HepG2 (cell line): ENCODE results near the gene STIM1. TPM values are rescaled to one million over a fixed set of nuclear protein-coding genes. Genes with fewer than 3 reads are reported as not detected.

ENCODE experiments used
- ATAC-seq: fragments of 200-7000 bp; cut with Tn5 transposase; 3 replicates; pipeline ENCODE4 v1.9.1; 2020; ENCODE audit warnings: mild to moderate bottlenecking, moderate library complexity
- BruUV-seq: library from RNA; stranded (reverse); fragments of 400-500 nt; replicated peaks from 2 replicates; lab custom pipeline; 2021; lab: Mats Ljungman, UMichigan
- CTCF ChIA-PET: fragments of 300-600 bp; formaldehyde crosslinking; extraction: SDS; loops from one replicate; lab custom pipeline; 2021; ENCODE audit warnings: low total read pairs, inconsistent platforms, low intra/inter-chr PET ratio; lab: Yijun Ruan, JAX
- POLR2A ChIA-PET: fragments of 350-600 bp; sonication (Branson Sonifier 250); formaldehyde crosslinking; loops from one replicate; lab custom pipeline; 2020; ENCODE audit warnings: antibody characterized with exemption, inconsistent platforms; lab: Yijun Ruan, JAX
- DNase-seq: peaks from one replicate; pipeline ENCODE4 v3.0.0-alpha.2; 2015; ENCODE audit warnings: low spot score
- FAIRE-seq: peaks from 3 replicates; lab custom pipeline; 2011; peaks lifted over from hg19 to GRCh38; lab: Jason Lieb, UNC
- H2AFZ ChIP-seq: one replicate; pipeline ENCODE4 v1.6.1; 2011; ENCODE audit warnings: low read length, inconsistent platforms
- H3K27ac ChIP-seq: fragments of 300-600 bp; 3 replicates; pipeline ENCODE4 v1.8.0; 2011; ENCODE audit warnings: mixed run types, mild to moderate bottlenecking, mixed read lengths, low read length, inconsistent platforms; ENCODE audit not compliant: insufficient read depth; ENCODE audit errors: extremely low read length
- H3K27me3 ChIP-seq, 2 experiments: fragments of 200-600 bp in 1 of 2; 2 replicates in 1 of 2; 3 replicates in 1 of 2; pipeline versions ENCODE4 v1.6.0 to v1.8.0; 2011; ENCODE audit warnings: low read length in 2 of 2, mild to moderate bottlenecking in 2 of 2, moderate library complexity in 2 of 2, inconsistent platforms in 1 of 2; ENCODE audit not compliant: insufficient read depth in 2 of 2, control insufficient read depth in 1 of 2
- H3K36me3 ChIP-seq, 2 experiments: fragments of 200-600 bp in 1 of 2; replicated peaks in 1 of 2; 2 replicates in 1 of 2; 3 replicates in 1 of 2; pipeline versions ENCODE4 v1.5.1 to v1.8.0; 2011; ENCODE audit warnings: low read length in 2 of 2, inconsistent platforms in 1 of 2; ENCODE audit not compliant: insufficient read depth in 2 of 2, control insufficient read depth in 1 of 2
- H3K4me1 ChIP-seq: 2 replicates; pipeline ENCODE4 v1.5.1; 2012; ENCODE audit warnings: low read length, inconsistent platforms; ENCODE audit not compliant: insufficient read depth
- H3K4me2 ChIP-seq: 2 replicates; pipeline ENCODE4 v1.6.0; 2011; ENCODE audit warnings: low read depth, low read length, inconsistent platforms
- H3K4me3 ChIP-seq, 3 experiments: fragments of 200-600 bp in 1 of 3; sonication (generic), shearing (Covaris generic) in 1 of 3; replicated peaks in 1 of 3; 2 replicates each; pipeline ENCODE4 v1.5.1; 2011 to 2016; ENCODE audit warnings: low read length in 3 of 3, inconsistent platforms in 2 of 3, low read depth in 2 of 3, mild to moderate bottlenecking in 2 of 3, control low read depth in 1 of 3, mixed read lengths in 1 of 3; ENCODE audit not compliant: insufficient read depth in 1 of 3
- H3K79me2 ChIP-seq: one replicate; pipeline ENCODE4 v1.6.1; 2011; ENCODE audit warnings: low read length, inconsistent platforms; ENCODE audit not compliant: insufficient read depth
- H3K9ac ChIP-seq: 2 replicates; pipeline ENCODE4 v1.6.0; 2011; ENCODE audit warnings: mild to moderate bottlenecking, low read depth, low read length, inconsistent platforms; ENCODE audit not compliant: insufficient read depth
- H3K9me3 ChIP-seq: 2 replicates; pipeline ENCODE4 v1.5.1; 2012; ENCODE audit warnings: mild to moderate bottlenecking, low read length
- H4K20me1 ChIP-seq: 2 replicates; pipeline ENCODE4 v1.6.0; 2011; ENCODE audit warnings: inconsistent platforms, mild to moderate bottlenecking, low read length, moderate library complexity; ENCODE audit not compliant: insufficient read depth
- AHR ChIP-seq: IDR thresholded peaks from 2 replicates; pipeline ENCODE4 v1.6.1; 2018; ENCODE audit warnings: missing genetic modification reagents, missing compliant biosample characterization
- HDAC6 ChIP-seq: fragments of 200-600 bp; sonication (generic); IDR thresholded peaks from 2 replicates; pipeline ENCODE4 v1.7.0; 2017; ENCODE audit warnings: mild to moderate bottlenecking, antibody characterized with exemption, low read length, low read depth
- KLF12 ChIP-seq: sonication (generic); formaldehyde crosslinking; IDR thresholded peaks from 2 replicates; pipeline ENCODE4 v1.4.0; 2020; ENCODE audit warnings: missing genetic modification reagents, borderline replicate concordance
- NFE2L1 ChIP-seq: sonication (generic); formaldehyde crosslinking; IDR thresholded peaks from 2 replicates; pipeline ENCODE4 v1.4.0; 2020; ENCODE audit warnings: missing genetic modification reagents, mild to moderate bottlenecking, borderline replicate concordance
- TRIM24 ChIP-seq: sonication (generic); formaldehyde crosslinking; IDR thresholded peaks from 2 replicates; pipeline ENCODE4 v1.8.0; 2022; ENCODE audit warnings: mild to moderate bottlenecking, missing genetic modification reagents
- ZNF615 ChIP-seq: sonication (generic); formaldehyde crosslinking; IDR thresholded peaks from 2 replicates; pipeline ENCODE4 v1.5.0; 2020; ENCODE audit warnings: mild to moderate bottlenecking, missing genetic modification reagents, borderline replicate concordance
- ZNF644 ChIP-seq: IDR thresholded peaks from 2 replicates; pipeline ENCODE4 v1.6.1; 2016; ENCODE audit warnings: low read depth
- ZNF713 ChIP-seq: sonication (generic); formaldehyde crosslinking; IDR thresholded peaks from 2 replicates; pipeline ENCODE4 v1.4.0; 2020; ENCODE audit warnings: mild to moderate bottlenecking, missing genetic modification reagents
- WGBS: methylation state at CpG from one replicate; pipeline ENCODE4 v1.1.6; 2017; ENCODE audit warnings: low lambda C conversion rate; 5-methylcytosine and 5-hydroxymethylcytosine counted together
- in situ Hi-C: cut with HindIII; loops from 2 replicates; pipeline ENCODE4 v1.10.0; 2017; ENCODE audit warnings: low pct_unique_long_range_greater_than_20kb; ENCODE audit not compliant: extremely low pct_ligation_motif_present
- intact Hi-C: fragments of 100-400 bp; cut with micrococcal nuclease; formaldehyde crosslinking; loops from one replicate; pipeline ENCODE4 v1.10.0; 2022; ENCODE audit not compliant: unreplicated experiment
- polyA plus RNA-seq, 8 experiments: library from polyadenylated mRNA; depleted of rRNA in 3 of 8; stranded (reverse) in 7 of 8; unstranded in 1 of 8; fragments of >200 nt; fragmentation: Illumina TruSeq in 4 of 8; extraction: Trizol in 4 of 8; gene quantifications; 2 replicates each; pipeline versions ENCODE4 v1.2.1 to v1.2.3, GENCODE V29; 2011 to 2016; ENCODE audit warnings: low read depth in 4 of 8, missing spikeins in 1 of 8, mixed read lengths in 1 of 8; ENCODE audit not compliant: insufficient read depth in 1 of 8
- total RNA-seq, 5 experiments: library from RNA; depleted of rRNA; stranded (reverse); fragments of >200 nt; fragmentation: Illumina TruSeq; extraction: Trizol; gene quantifications; 2 replicates each; pipeline ENCODE4 v1.2.3, GENCODE V29; 2016; ENCODE audit warnings: low read depth in 1 of 5
- TF ChIP-seq, protein P1 (sequence below): sonication (generic); formaldehyde crosslinking; IDR thresholded peaks from 2 replicates; pipeline ENCODE4 v1.4.0; 2020; ENCODE audit warnings: missing genetic modification reagents, borderline replicate concordance
- TF ChIP-seq, protein P2 (sequence below): sonication (generic); formaldehyde crosslinking; IDR thresholded peaks from 2 replicates; pipeline ENCODE4 v1.5.0; 2020; ENCODE audit warnings: missing genetic modification reagents

Gene STIM1
- total and polyA plus RNA-seq, 2 of the 13 experiments (the other 11 are each of a cell fraction or from before 2014, with no cell fraction given) = 19.2 to 28.5 TPM

- H3K79me2 ChIP-seq = no peaks in the 10 kb centered on the region
- intact Hi-C loops = no loop called here
- in situ Hi-C loops = no loop called here
- CTCF ChIA-PET = no interaction called here
- H3K4me1 ChIP-seq = no peaks in the 10 kb centered on the region
- DNase-seq = no peak
- H3K9ac ChIP-seq = no peak overlapping the region
- ATAC-seq = no peak
- H3K27ac ChIP-seq = no peak overlapping the region
- TF ChIP-seq TRIM24 = no peak
- TF ChIP-seq, protein P1, sequence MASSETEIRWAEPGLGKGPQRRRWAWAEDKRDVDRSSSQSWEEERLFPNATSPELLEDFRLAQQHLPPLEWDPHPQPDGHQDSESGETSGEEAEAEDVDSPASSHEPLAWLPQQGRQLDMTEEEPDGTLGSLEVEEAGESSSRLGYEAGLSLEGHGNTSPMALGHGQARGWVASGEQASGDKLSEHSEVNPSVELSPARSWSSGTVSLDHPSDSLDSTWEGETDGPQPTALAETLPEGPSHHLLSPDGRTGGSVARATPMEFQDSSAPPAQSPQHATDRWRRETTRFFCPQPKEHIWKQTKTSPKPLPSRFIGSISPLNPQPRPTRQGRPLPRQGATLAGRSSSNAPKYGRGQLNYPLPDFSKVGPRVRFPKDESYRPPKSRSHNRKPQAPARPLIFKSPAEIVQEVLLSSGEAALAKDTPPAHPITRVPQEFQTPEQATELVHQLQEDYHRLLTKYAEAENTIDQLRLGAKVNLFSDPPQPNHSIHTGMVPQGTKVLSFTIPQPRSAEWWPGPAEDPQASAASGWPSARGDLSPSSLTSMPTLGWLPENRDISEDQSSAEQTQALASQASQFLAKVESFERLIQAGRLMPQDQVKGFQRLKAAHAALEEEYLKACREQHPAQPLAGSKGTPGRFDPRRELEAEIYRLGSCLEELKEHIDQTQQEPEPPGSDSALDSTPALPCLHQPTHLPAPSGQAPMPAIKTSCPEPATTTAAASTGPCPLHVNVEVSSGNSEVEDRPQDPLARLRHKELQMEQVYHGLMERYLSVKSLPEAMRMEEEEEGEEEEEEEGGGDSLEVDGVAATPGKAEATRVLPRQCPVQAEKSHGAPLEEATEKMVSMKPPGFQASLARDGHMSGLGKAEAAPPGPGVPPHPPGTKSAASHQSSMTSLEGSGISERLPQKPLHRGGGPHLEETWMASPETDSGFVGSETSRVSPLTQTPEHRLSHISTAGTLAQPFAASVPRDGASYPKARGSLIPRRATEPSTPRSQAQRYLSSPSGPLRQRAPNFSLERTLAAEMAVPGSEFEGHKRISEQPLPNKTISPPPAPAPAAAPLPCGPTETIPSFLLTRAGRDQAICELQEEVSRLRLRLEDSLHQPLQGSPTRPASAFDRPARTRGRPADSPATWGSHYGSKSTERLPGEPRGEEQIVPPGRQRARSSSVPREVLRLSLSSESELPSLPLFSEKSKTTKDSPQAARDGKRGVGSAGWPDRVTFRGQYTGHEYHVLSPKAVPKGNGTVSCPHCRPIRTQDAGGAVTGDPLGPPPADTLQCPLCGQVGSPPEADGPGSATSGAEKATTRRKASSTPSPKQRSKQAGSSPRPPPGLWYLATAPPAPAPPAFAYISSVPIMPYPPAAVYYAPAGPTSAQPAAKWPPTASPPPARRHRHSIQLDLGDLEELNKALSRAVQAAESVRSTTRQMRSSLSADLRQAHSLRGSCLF (CRISPR knock-in tag) = no peak
- TF ChIP-seq ZNF615 = no peak
- TF ChIP-seq KLF12 (CRISPR knock-in tag) = no peak
- TF ChIP-seq, protein P2, sequence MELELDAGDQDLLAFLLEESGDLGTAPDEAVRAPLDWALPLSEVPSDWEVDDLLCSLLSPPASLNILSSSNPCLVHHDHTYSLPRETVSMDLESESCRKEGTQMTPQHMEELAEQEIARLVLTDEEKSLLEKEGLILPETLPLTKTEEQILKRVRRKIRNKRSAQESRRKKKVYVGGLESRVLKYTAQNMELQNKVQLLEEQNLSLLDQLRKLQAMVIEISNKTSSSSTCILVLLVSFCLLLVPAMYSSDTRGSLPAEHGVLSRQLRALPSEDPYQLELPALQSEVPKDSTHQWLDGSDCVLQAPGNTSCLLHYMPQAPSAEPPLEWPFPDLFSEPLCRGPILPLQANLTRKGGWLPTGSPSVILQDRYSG (CRISPR knock-in tag) = no peak
- no peak for TF ChIP-seq HDAC6
- TF ChIP-seq ZNF644 (CRISPR knock-in tag) = no peak
- TF ChIP-seq AHR (CRISPR knock-in tag) = no peak
- no peak for TF ChIP-seq NFE2L1 (CRISPR knock-in tag)
- TF ChIP-seq ZNF713 = no peak
- peaks cover 2 to 3% of the 10 kb centered on the region in 2 experiments; a peak in 2 of 5 replicates for H3K36me3 ChIP-seq
- no peak for FAIRE-seq
- no peak overlapping the region for H2AFZ ChIP-seq
- POLR2A ChIA-PET = no interaction called here
- no peaks in the 10 kb centered on the region for H4K20me1 ChIP-seq
- H3K27me3 ChIP-seq = no peaks in the 10 kb centered on the region
- no peak overlapping the region for H3K4me3 ChIP-seq
- H3K4me2 ChIP-seq = no peak overlapping the region
- WGBS = 91% methylated on average over 3 of the region's 3 CpGs
- BruUV-seq = no TSS peak
- no peaks in the 10 kb centered on the region for H3K9me3 ChIP-seq
These were observed 164.4 kb downstream of the STIM1 start for GRCh38 chr11:4019891-4020290.
